Stomach (tissue), 9 donors: Measurements from ENCODE around the gene DTWD1. TPM values are rescaled to one million over a fixed set of nuclear protein-coding genes. Genes with fewer than 3 reads are reported as not detected.
"Not testable (repeated sequence)": the region's sequence is repeated elsewhere in the genome, so short reads cannot be mapped to it uniquely, and the experiment has no call there.

Experiments used
- DNase-seq, 2 donors: peaks; one replicate each; pipeline versions ENCODE4 v3.0.0 to v3.0.0-alpha.2; 2013 to 2019
- H3K27ac ChIP-seq, 5 donors: fragments of 200-600 bp in 4 of 5; sonication (generic) in 4 of 5; one replicate each; pipeline ENCODE4 v1.5.1; 2013 to 2019; ENCODE audit warnings: mild to moderate bottlenecking in 1 of 5, moderate library complexity in 1 of 5
- H3K27me3 ChIP-seq, 3 donors: fragments of 200-600 bp; sonication (generic); one replicate each; pipeline ENCODE4 v1.5.1; 2017 to 2019; ENCODE audit warnings: mixed run types in 1 of 3
- H3K36me3 ChIP-seq, 4 donors: fragments of 200-600 bp; sonication (generic); 1 replicate in 3 of 4; 2 replicates in 1 of 4; pipeline ENCODE4 v1.5.1; 2016 to 2019
- H3K4me1 ChIP-seq, 4 donors: fragments of 200-600 bp; sonication (generic); one replicate each; pipeline ENCODE4 v1.5.1; 2016 to 2019
- H3K4me3 ChIP-seq, 4 donors: fragments of 200-600 bp; sonication (generic) in 3 of 4; one replicate each; pipeline ENCODE4 v1.5.1; 2016 to 2019; ENCODE audit warnings: mild to moderate bottlenecking in 1 of 4
- H3K9me3 ChIP-seq, 4 donors: fragments of 200-600 bp; sonication (generic); one replicate each; pipeline ENCODE4 v1.5.1; 2016 to 2019
- CTCF ChIP-seq, 7 experiments: fragments of 450-650 bp in 4 of 7; fragments of 200-600 bp in 3 of 7; sonication (generic) in 3 of 7; IDR thresholded peaks; one replicate each; pipeline ENCODE4 v1.5.1; 2016 to 2019; ENCODE audit warnings: antibody characterized with exemption in 7 of 7, control low read depth in 2 of 7, mild to moderate bottlenecking in 1 of 7
- EP300 ChIP-seq: sonication (generic); formaldehyde crosslinking; IDR thresholded peaks from one replicate; pipeline ENCODE4 v1.6.1; 2017; ENCODE audit warnings: antibody characterized with exemption
- POLR2A ChIP-seq, 4 donors: fragments of 450-650 bp; IDR thresholded peaks; one replicate each; pipeline ENCODE4 v1.6.1; 2016; ENCODE audit warnings: antibody characterized with exemption in 4 of 4, control low read depth in 2 of 4, mild to moderate bottlenecking in 1 of 4, moderate library complexity in 1 of 4
- POLR2AphosphoS5 ChIP-seq, 3 donors: sonication (generic); formaldehyde crosslinking; IDR thresholded peaks; one replicate each; pipeline ENCODE4 v1.6.1; 2016; ENCODE audit warnings: antibody characterized with exemption in 3 of 3
- WGBS, 5 donors: extraction: QIAGEN DNeasy Blood & Tissue Kit in 3 of 5; methylation state at CpG; one replicate each; pipeline versions ENCODE4 v1.1.5 to v1.1.7; 2013 to 2018; 5-methylcytosine and 5-hydroxymethylcytosine counted together
- intact Hi-C: fragments of 100-400 bp; cut with DNase I; formaldehyde crosslinking; loops from one replicate; pipeline ENCODE4 v1.15.1; 2023; ENCODE audit warnings: low total_unique reads
- polyA plus RNA-seq, 3 donors: library from polyadenylated mRNA; stranded (reverse); fragments of 200-250 nt; gene quantifications; one replicate each; pipeline ENCODE4 v1.2.3, GENCODE V29; 2013
- total RNA-seq, 5 donors: library from RNA; depleted of rRNA; stranded (reverse); fragments of >200 nt; gene quantifications; one replicate each; pipeline versions ENCODE4 v1.1.0 to v1.2.3, GENCODE V29; 2014 to 2016
- donor health status: healthy with polysubstance abuse.
- donor health status: Bipolar disorder and iron deficiency.
- donor health status: healthy.

DTWD1 gene
- total and polyA plus RNA-seq, 8 donors: 2.9 to 45.0 (median 17.8) TPM

GRCh38 chr15:49604625-49605409 is 16.0 kb upstream of the DTWD1 start:
- H3K4me3 ChIP-seq: no peak overlapping the region
- no peak for DNase-seq
- H3K4me1 ChIP-seq: no peaks in the 10 kb centered on the region
- TF ChIP-seq POLR2A (IDR thresholded peaks at IDR 0.05) (no peak), EP300 (no peak), CTCF (IDR thresholded peaks at IDR 0.05) (no peak), POLR2AphosphoS5 (IDR thresholded peaks at IDR 0.05) (no peak)
- peaks cover 0 to 7% (median 3%) of the 10 kb centered on the region in 4 donors for H3K36me3 ChIP-seq
- H3K27me3 ChIP-seq: no peaks in the 10 kb centered on the region
- peaks cover 3 to 36% (median 15%) of the 10 kb centered on the region in 4 donors for H3K9me3 ChIP-seq
- WGBS, 5 donors: 94 to 100% (median 97%) methylated on average over 2 of the region's 2 CpGs
- intact Hi-C loops: no loop called here
- no peak overlapping the region for H3K27ac ChIP-seq

- Histone ChIP-seq H3K4me1 (no peaks in the 10 kb centered on the region), H3K4me3 (no peak overlapping the region), H3K9me3 (peaks cover 0 to 28% (median 9%) of the 10 kb centered on the region in 4 donors), H3K36me3 (peaks cover 0 to 7% (median 3%) of the 10 kb centered on the region in 4 donors), H3K27me3 (no peaks in the 10 kb centered on the region), H3K27ac (no peak overlapping the region)
- no peak for DNase-seq
- WGBS, 5 donors: 97 to 100% (median 100%) methylated on average over 2 of the region's 2 CpGs
- intact Hi-C loops: no loop called here
- no peak for TF ChIP-seq POLR2A (IDR thresholded peaks at IDR 0.05)
- no peak for TF ChIP-seq POLR2AphosphoS5 (IDR thresholded peaks at IDR 0.05)
- no peak for TF ChIP-seq CTCF (IDR thresholded peaks at IDR 0.05)
- TF ChIP-seq EP300: no peak
These were observed 15.3 kb upstream of the DTWD1 start for GRCh38 chr15:49605588-49605987.

GRCh38 chr15:49606594-49606993 is 14.3 kb upstream of the DTWD1 start:
- Histone ChIP-seq H3K4me1 (no peaks in the 10 kb centered on the region), H3K36me3 (peaks cover 0 to 7% (median 3%) of the 10 kb centered on the region in 4 donors), H3K9me3 (peaks cover 0 to 18% (median 3%) of the 10 kb centered on the region in 4 donors), H3K27me3 (no peaks in the 10 kb centered on the region), H3K27ac (no peak overlapping the region), H3K4me3 (no peak overlapping the region)
- intact Hi-C loops: no loop called here
- no peak for DNase-seq
- TF ChIP-seq EP300 (no peak), POLR2AphosphoS5 (IDR thresholded peaks at IDR 0.05) (no peak), POLR2A (IDR thresholded peaks at IDR 0.05) (no peak), CTCF (IDR thresholded peaks at IDR 0.05) (no peak)

DNA sequence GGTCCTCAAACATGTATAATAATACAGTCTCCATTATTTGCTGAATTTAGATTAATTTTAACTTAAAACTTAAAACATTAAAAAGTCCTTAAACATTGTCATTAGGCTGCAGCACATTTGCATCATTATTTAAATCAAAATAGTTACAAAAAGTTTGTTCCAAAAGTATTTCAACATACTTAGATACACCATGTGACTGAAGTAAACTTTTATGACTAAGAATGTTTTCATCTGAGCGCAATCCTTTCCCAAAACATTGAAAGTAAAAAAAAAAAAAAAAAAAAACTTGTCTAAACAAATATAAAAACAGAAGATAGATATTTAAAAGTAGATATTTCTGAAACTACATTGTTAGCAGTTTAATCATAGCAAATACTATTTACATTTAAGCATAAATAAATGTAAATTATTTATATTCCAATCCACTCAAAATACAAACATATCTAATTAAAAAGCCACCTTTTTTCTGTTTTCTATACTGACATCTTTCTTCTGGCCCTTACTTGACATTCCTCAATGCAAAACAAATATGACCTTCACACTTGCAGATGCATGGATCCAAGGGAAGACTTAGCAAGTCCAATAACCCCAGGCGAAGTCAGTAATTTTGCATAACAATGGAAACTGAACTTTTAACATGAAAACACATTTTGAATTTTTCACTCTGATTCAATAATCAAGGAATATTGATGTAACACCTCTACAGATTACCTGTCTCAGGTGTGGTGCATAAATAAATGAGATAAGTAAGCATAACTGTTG is 10.5 kb upstream of the DTWD1 start:
- H3K4me1 ChIP-seq: no peaks in the 10 kb centered on the region
- WGBS, 5 donors: 77 to 91% (median 85%) methylated on average over 2 of the region's 2 CpGs
- H3K36me3 ChIP-seq: peaks cover 0 to 15% (median 2%) of the 10 kb centered on the region in 4 donors
- H3K4me3 ChIP-seq: no peak overlapping the region
- no peak for DNase-seq
- TF ChIP-seq EP300 (no peak), CTCF (IDR thresholded peaks at IDR 0.05) (no peak)
- intact Hi-C loops: no loop called here
- no peaks in the 10 kb centered on the region for H3K27me3 ChIP-seq
- no peak overlapping the region for H3K27ac ChIP-seq
- H3K9me3 ChIP-seq: peaks cover 0 to 14% (median 5%) of the 10 kb centered on the region in 4 donors

DNA sequence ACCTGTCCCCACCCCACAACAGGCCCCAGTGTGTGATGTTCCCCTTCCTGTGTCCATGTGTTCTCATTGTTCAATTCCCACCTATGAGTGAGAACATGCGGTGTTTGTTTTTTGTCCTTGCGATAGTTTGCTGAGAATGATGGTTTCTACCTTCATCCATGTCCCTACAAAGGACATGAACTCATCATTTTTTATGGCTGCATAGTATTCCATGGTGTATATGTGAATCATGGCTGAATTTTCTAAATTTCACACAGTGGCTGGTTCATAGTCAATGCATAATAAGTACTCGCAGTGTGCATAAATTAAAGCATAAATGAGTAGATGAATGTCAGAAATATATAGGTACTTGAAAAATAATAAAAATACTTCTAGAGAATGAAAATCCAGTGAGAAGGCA is 8.6 kb upstream of the DTWD1 start:
- H3K4me1 ChIP-seq, H3K36me3 ChIP-seq, H3K27me3 ChIP-seq, intact Hi-C loops, DNase-seq, H3K4me3 ChIP-seq, H3K27ac ChIP-seq: not testable (repeated sequence)
- peaks cover 0 to 14% (median 5%) of the 10 kb centered on the region in 4 donors for H3K9me3 ChIP-seq
- WGBS, 5 donors: 96 to 99% (median 98%) methylated on average over 3 of the region's 3 CpGs
